Measurements from ENCODE around the gene LMF1.

The LMF1 gene

DNA sequence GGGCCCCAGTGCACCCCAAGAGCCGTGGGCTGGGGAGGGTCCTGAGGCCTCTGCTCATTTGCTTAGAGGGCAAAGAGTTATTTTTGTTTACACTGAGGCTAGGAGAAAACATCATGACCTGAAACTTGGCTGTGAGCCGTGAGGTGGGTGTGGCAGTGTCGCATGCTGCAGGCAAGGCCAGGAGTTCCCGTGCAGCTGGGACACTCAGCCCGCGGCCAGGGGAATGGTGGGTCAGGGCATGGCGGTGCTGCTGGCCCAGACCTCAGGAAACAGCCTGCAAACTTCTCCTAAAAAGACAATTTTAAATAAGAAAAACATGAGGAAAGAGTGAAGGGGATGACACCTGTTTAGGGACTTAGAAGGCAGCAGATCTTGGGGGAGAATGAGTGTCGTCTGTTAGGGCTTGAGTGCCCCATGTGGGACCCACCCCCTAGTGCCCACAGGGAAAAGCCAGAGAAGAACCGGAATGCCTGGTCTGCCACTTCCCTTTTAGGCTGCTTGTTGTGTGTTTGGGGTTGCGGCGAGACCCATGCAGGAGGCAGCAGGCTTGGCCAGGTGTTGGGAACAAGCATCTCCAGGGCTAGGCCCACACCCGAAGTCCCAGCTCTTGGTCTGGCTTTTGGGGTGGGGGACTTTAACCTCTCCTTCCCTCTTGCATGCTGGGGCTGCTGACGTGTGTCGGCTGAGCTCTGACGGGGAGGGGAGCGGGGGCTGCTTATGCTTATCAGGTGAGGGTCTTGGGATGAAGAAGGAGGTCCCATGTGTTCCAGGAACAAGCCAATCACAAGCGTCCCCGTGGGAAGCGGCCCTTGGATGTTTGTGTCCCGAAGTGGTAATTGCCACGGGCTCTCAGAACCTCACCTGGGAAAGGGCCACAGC is 89.3 kb downstream of the LMF1 start:
- DNase-seq (ENCODE audit: low spot score) = no peak

DNA sequence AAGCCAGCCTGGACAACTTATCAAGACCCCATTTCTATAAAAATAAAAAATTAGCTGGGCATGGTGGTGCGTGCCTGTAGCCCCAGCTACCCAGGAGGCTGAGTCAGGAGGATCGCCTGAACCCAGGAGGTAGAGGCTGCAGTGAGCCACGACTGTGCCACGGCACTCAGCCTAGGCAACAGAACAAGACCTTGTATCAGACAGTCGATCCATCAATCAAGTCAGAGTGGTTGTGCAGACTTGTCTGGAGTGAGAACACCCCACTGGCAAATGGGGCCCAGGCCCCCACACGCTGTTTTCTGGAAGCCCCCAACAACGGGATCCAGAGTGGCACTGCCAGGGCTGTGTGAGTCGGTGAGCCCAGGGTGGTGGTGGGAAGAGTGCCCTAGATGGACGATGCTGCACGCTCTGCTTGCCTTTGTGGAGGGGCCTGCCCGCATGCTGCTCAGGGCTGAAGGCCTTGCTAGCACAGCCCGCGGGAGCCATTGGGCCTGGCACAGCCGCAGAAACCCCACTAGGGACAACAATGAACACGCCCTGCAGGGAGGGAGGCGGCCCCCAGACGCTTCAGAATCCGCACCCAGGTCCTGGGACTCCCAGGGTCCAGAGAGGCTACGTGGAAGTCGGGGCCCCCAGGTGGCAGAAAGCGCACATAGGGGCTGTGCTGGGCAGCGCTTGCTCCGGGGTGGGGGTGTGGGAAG is 90.2 kb downstream of the LMF1 start:
- no peak for DNase-seq (ENCODE audit: low spot score)

DNA sequence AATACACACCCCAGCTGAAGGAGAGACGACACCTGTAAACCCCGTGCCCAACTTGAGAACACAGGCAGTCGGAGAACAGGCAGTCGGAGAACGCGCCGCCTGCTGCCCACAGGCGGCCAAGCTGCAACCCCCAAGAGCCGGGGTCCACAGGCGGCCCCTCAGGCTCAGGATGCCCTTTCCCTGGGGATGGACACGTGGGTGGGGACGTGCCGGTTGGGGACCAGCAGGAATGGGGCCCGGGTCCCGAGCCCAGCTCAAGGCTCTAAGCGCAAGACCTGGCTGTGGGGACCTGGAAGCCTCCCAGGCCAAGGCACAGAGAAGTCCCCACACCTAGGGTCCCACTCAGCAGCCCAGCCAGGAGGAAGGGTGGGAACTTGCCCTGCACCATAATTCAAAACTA is 90.8 kb downstream of the LMF1 start:
- no peak for DNase-seq (ENCODE audit: low spot score)

DNA sequence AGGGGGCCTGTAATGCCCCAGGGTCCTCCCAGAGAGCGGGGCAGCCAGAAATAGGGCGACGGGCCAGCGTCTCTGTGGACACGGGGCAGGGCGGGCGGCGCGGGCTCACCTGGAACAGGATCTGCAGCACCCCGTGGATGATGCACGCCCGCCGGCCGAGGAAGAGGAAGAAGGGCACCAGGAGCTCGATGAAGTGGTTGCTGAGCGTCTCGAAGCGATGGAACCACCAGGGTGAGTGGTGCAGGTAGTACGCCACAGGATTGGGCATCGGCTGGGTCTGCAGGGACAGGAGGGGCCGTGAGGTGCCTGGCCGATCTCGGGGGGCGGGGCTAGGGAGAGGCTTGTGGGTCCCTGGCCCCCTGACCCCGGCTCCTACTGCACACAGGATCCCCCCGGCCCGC is 91.3 kb downstream of the LMF1 start:
- no peak for DNase-seq (ENCODE audit: low spot score)

DNA sequence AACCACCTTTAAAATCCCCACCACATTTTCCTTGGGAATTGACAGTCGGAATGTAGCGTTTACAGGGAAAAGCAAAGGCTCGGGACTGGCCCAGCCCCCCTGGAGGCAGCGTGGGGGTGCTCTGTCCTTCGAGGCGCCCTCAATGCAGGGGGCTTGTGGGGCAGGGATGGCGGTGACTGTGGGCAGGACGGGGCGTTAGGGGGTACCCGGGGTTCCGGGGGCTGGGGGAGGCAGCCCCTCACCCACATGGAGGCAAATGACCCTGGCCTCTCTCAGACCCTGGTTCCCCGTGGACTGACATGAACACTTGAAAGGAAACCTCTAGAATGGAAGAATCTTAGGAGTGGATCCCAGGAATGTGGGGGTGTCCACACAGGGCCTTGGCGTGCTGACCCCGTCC is 91.9 kb downstream of the LMF1 start:
- no peak for DNase-seq (ENCODE audit: low spot score)

DNA sequence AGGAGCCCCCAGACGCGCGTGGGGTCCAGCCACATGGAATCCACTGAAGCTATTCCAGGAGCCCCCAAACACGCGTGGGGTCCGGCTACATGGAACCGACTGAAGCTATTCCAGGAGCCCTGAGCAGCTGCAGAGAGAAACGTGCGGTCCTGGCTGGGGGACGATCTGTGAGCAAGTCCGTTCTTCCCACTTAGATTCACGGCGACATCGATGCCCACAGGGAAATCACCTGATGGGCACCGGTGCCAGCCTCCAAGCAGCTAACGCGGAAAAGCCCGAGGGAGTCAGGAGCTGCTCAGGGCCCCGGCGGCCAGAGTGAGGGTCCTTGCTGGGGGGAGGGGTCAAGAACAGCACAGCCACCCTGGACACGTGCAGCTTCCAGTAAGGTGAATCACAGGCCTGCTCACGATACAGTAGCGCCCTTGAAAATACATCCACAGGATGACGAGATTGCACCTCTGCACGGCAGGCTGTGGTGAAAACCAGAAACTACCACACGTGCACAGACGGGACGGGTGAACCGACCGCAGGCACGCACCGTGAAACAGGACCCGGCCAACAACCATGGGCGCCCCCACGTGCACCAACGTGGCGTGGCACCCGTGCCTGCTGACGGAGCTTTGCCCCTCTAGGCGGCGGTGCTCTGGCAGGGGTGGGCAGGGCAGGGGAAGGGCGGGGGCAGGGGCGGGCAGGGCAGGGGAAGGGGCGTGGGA is 92.6 kb downstream of the LMF1 start:
- peak; percentile 78 for DNase-seq (ENCODE audit: low spot score)

DNA sequence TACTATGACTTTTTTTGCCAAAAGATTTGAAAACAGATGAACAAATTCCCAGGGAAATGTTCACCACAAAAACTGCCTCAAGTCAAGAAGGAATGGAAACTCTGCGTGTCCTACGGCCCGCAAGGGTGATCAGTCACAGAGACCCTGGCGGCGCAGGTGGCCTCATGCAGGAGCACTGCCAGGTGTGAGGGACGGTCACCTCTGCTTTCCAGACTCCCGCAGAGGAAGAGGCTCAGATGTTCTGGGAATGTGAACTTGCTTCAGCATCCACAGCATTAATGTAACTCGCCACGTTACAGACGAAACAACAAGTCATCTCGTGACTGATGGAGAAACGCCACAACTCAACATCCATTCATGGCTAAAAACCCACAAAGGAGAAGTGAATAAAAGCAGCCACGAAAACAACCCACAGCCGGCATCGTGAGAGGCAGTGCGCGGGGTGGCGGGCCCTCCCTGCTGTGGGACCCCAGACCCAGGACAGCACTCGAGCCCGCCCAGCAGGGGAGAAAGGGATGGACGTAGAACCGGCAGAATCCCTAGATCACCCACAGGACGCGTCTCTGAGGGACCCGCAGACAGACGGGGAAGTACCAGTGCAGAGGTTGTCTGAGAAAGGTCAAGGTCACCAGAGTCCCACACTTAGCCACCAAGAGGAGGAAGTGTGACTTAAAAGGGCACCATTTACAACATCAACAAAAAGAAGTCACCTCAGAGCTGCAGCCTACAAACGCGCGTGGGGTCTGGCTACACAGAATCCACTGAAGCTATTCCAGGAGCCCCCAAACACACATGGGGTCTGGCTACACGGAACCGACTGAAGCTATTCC is 93.3 kb downstream of the LMF1 start:
- no peak for DNase-seq (ENCODE audit: low spot score)

DNA sequence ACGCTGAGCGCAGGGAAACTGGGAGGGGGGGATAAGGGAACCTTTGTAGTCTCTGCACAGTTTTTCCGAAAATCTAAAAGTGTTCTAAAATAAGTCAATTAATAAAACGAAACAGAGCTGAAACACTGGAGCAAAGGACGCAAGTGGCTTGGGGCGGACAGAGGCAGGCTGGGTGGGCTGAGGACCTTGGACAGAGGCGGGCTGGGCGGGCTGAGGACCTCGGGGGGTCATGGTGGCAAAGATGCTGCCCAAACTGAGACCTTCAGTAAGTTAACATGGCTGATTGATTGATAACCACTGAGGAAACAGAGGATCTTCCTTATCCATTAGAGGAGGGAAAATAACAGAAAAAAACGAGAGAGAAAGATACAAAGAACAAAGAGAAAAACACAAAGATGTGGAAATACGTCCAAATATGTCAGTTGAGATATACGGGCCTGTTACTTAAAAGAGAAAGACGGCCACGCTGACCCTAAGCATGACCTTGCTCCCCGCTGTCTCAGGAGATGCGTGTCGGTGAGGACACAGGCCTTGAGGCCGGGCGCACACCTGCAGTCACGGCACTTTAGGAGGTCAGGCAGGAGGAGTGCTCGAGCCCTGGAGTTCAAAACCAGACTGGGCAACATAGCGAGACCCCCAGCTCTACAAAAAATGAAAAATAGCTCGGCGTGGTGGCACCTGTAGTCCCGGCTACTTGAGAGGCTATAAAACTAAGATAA is 94.1 kb downstream of the LMF1 start:
- no peak for DNase-seq (ENCODE audit: low spot score)

DNA sequence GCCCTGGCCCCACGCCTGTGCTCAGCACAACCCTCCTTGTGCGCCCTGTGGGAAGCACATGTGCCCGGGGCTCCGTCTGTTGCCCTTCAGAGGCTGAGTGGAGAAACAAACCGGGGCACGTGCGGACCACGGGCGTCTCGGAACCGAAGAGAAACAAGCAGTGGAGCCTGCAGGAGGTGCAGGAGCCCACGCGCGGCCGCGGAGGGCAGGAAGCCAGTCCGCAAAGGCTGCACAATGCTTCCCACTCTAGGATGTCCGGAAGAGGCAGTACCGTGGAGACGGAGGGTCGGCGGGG is 94.8 kb downstream of the LMF1 start:
- DNase-seq (ENCODE audit: low spot score) = no peak

DNA sequence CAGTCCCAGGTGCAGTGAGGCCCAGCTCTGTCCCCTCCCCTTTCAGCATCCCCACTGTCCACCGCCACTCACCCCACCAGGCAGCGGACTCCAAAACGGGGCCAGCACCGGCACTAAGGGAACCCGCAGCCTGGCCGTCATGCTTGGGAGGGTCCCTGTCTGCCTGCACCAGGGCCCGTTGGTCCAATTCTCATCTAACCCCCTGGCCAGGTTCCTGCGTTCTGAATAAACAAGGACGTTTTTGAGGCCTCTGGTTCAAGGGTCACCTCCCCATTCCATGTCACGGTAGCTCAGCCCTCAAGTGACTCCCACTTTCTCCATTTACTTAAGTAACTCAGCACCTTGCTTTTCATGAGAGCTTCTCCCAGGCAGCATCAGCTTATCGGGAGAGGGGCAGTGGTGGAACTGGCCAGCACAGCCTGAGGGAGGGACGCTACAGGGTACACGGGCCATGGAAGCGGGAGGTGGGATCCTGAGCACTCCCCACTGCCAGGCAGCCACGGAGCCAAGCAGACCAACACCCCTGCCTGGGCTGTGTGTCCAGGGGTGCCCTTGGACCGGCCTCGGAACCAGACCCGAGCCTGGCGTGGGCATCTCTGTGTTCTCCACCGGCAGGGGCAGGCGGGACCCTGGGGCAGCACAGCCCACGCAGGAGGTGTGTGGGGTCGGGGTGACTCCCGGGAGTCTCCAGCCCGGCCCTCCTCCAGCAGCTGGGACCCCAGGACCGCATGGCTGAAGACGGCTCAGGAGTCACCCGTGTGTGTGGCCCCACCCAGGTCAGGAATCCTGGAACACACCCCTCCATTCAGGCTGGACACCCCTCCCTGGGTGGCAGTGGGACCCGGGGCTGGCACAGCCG is 95.4 kb downstream of the LMF1 start:
- DNase-seq (ENCODE audit: low spot score) = no peak

DNA sequence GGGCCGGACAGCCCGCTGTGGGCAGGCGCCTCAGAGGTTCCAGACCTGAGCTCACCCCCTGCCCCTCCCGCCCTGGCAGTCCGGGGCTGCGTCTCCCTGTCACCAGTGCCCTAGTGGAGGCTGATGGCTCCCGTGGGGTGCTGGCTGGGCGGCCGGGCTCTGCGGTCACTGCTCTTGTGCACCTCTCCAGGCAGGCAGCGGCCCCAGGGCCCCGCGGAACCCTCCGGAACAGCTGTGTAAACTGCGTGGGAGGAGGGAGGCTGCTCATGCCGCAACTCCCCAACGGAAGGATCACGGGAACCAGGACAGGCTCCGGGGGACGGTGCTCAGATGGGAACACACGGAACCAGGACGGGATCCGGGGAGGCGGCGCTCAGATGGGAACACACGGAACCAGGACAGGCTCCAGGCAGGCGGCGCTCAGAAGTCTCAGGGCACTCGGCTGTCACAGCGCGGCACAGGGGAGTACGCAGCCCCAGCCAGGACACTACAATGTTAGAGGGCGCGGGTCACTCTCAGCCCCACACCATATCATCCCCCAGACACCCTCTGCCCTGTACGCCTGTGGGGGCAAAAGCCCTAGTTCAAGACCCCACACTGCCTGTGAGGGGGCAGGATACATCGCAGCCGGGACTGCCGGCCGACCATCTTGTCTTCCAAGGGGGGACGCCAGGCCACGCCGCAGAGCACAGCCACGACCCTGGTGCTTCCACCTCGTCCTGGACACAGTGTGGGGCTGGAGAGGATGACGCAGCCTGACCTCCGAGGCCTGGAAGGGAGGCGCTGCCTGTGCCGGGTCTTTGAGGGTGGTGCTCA is 96.2 kb downstream of the LMF1 start:
- no peak for DNase-seq (ENCODE audit: low spot score)

DNA sequence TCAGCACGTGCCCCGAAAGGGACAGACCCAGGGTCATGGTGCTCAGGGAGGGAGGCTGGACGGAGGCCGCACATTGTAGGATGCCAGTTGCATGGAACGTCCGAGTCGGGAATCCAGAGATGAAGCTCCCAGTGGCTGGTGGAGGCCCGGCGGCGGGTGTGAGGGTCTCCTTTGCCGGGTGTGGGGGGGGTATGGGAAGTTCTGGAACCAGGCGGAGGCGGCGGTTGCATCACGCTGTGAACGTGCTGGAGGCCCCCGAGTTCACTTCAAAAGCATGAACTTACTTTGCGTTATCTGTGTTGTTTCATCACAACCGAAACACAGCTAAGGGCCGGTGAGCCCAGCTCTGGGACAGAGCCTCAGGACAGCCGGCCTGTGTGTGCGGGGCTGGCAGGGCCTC is 96.9 kb downstream of the LMF1 start:
- DNase-seq (ENCODE audit: low spot score) = no peak

DNA sequence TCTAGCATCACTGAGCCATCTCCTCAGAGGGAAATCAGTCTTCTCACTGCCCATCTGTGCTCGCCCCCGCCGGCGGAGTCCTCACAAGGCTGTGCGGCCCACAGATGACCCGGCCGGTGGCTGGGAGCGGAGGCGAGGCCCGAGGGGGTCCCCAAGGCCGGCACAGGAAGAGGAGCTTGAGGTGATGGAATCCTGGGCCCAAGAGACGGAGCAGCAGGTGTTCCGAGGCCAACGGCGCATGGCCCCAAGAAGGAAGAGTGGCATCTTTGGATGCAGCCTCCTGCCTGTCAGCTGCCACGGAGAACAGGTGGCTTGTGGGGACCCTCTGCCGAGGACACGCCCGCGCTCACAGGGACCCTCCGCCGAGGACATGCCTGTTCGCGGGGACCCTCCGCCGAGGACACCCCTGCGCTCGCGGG is 97.5 kb downstream of the LMF1 start:
- no peak for DNase-seq (ENCODE audit: low spot score)

DNA sequence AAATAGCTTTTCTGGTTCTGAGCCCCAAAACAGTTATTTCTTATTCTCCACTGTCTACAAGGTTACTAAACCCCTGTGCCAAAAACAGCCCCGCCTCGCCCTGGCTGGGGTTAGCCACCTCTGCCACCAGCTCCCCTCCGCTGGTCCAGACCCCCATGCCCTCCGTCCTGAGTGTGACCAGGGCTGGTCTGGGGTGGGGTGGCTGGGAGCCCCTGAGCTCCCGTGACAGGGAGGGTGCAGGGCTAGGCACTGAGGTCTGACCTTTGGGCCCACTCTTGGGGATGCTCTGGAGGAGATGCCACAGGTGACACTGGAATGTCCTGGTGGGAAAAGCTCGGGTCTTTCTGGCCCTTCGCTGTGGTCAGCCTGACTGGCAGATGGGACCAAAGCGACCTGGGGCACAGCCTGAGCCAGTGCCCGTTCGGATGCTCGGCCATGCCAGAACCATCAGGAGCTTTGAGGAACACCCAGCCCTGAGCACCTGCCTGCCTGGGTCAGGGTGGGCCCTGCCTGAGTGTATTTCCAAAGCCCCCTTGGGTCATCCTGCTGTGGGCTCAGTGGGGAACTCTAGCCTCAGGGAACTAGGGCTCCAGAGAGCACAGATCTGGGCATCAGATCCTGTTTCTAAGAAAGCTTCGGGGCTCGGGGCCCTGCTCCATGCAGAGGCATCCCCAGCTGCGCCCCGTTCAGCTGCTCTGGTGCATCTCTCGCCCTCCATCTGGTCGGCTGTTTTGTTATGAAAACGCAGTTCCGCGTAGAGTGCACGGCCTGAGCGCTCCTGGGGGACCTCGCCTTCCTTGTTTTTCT is 98.1 kb downstream of the LMF1 start:
- DNase-seq (ENCODE audit: low spot score) = no peak

DNA sequence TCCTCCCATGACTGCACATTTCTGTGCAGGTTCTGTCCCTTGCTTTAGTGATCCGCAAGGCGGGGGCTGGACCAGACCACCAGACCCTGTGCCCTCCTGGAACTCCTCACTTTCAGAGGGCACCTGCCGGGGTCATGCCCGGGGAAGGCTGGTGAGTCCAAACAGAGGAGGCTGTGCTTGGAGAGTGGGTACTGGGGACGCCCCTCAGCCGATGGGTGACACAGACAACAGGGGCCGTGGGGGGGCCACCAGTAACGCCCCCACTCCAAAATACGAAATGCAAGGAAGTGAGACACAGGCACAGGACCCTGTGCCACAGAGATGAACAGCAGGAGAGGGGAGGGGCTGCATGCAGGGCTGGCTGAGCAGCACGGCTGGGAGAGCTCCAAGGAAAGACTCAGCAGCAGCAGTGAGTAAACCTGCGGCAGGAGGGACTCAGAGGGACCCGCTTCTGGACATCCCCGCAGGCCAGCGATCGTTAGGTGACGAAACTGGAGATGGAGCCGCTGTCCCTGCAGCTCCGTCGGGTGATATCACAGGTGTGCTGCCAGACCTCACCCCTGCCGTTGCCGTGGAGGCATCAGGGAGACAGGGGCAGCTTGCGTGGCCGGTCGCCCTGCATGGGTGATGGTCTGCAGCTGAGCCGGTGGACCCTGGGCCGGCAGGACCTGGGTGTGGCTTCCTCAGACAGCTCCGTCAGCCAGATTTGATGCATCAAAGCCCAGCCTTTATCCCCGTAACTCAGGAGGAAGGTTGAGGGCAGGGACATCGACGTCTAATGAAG is 99.0 kb downstream of the LMF1 start:
- DNase-seq (ENCODE audit: low spot score) = no peak

DNA sequence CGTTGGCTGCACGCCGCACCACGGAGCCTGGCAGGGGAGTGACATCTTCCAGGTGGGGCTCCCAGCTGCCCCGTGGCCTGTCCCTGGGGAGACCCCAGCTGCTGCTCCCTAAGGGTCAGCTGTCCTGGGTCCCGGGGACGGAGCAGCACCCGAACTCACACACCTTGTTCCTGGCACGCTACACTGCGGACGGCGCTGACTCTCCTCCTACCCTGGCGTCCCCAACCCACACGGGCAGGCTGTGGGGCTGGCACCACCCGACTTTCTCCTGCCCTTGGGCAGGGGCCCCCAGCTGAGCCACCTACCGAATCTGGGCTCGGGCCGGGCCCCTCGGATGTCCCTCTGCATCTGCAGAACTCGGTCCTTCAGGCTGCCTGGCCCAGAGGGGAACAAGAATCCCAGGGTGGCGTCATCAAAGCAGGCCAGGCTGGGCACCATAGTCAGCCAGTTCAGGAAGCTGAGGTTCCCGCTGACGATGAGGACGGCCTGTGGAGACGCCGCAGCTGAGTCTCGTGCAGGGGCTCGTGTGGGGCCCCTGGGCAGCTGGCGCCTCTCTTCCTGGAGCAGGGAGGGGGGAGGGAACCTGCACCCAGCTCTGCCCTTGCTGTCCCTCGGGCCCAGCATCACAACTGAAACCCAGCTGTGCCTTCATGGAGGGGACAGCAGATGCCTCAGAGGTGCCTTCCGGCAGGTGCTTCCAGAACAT is 99.8 kb downstream of the LMF1 start:
- no peak for DNase-seq (ENCODE audit: low spot score)

Measured in iPS-NIHi11 (cell line).